T follicular helper cell (primary cell): ENCODE data around the gene FAM98C.
"Not testable (repeated sequence)": the region's sequence is repeated elsewhere in the genome, so short reads cannot be mapped to it uniquely, and the experiment has no call there.

Source experiments
- DNase-seq: peaks from one replicate; pipeline ENCODE4 v3.0.0-alpha.2; 2020; ENCODE audit warnings: low read depth

FAM98C gene

GRCh38 chr19:38395381-38396114 lies 7.3 kb upstream of the FAM98C start:
- no peak for DNase-seq

- no peak for DNase-seq
These were observed 3.8 kb upstream of the FAM98C start for GRCh38 chr19:38399081-38399480.

- no peak for DNase-seq
These were observed 3.4 kb upstream of the FAM98C start for GRCh38 chr19:38399537-38399936.

GRCh38 chr19:38400361-38400760 lies 2.5 kb upstream of the FAM98C start:
- DNase-seq = no peak

GRCh38 chr19:38401148-38401547 lies 1.7 kb upstream of the FAM98C start:
- no peak for DNase-seq

GRCh38 chr19:38402623-38402966 lies 298 bp upstream of the FAM98C start:
- DNase-seq = no peak

- no peak for DNase-seq
These were observed 2.0 kb downstream of the FAM98C start for GRCh38 chr19:38404858-38405257.

- DNase-seq = no peak
These were observed 2.4 kb downstream of the FAM98C start for GRCh38 chr19:38405276-38405675.

- DNase-seq = no peak
These were observed 6.8 kb downstream of the FAM98C start for GRCh38 chr19:38409631-38410133.

GRCh38 chr19:38410407-38410806 lies 7.5 kb downstream of the FAM98C start:
- not testable (repeated sequence) for DNase-seq

- DNase-seq = no peak
These were observed 8.3 kb downstream of the FAM98C start for GRCh38 chr19:38411041-38411712.

GRCh38 chr19:38411898-38412297 lies 9.0 kb downstream of the FAM98C start:
- DNase-seq = not testable (repeated sequence)

GRCh38 chr19:38412491-38412890 lies 9.6 kb downstream of the FAM98C start:
- no peak for DNase-seq

- DNase-seq = no peak
These were observed 10.1 kb downstream of the FAM98C start for GRCh38 chr19:38412961-38413360.

GRCh38 chr19:38413416-38413815 lies 10.5 kb downstream of the FAM98C start:
- DNase-seq = no peak

- DNase-seq = no peak
These were observed 14.3 kb downstream of the FAM98C start for GRCh38 chr19:38417146-38417543.

GRCh38 chr19:38417544-38418506 lies 14.9 kb downstream of the FAM98C start:
- no peak for DNase-seq

GRCh38 chr19:38420935-38421334 lies 18.0 kb downstream of the FAM98C start:
- no peak for DNase-seq

GRCh38 chr19:38421856-38422255 lies 19.0 kb downstream of the FAM98C start:
- no peak for DNase-seq

- no peak for DNase-seq
These were observed 19.5 kb downstream of the FAM98C start for GRCh38 chr19:38422438-38422837.

GRCh38 chr19:38424272-38424671 lies 21.4 kb downstream of the FAM98C start:
- DNase-seq = no peak

GRCh38 chr19:38425222-38425809 lies 22.4 kb downstream of the FAM98C start:
- no peak for DNase-seq
